Sigmoid colon (tissue), 4 donors: ENCODE measurements around the gene RHEX.
A peak's percentile ranks its signal among the peaks of the same experiment; 100 is the strongest.

Experiments
- CTCF ChIP-seq, 4 experiments: fragments of 450-650 bp in 3 of 4; fragments of 200-600 bp in 1 of 4; IDR thresholded peaks; one replicate each; pipeline ENCODE4 v1.5.1; 2016 to 2019; ENCODE audit warnings: antibody characterized with exemption in 4 of 4, mild to moderate bottlenecking in 3 of 4, moderate library complexity in 2 of 4
- POLR2A ChIP-seq, 2 donors: fragments of 450-650 bp; IDR thresholded peaks; one replicate each; pipeline ENCODE4 v1.6.1; 2016; ENCODE audit warnings: antibody characterized with exemption in 2 of 2, mild to moderate bottlenecking in 2 of 2, moderate library complexity in 2 of 2
- POLR2AphosphoS5 ChIP-seq, 4 donors: sonication (generic); formaldehyde crosslinking; IDR thresholded peaks; one replicate each; pipeline ENCODE4 v1.6.1; 2017; ENCODE audit warnings: antibody characterized with exemption in 4 of 4

GRCh38 chr1:206003854-206004800 lies 48.8 kb upstream of the RHEX start:
- peak in 1 of 4 experiments; percentile 11 for TF ChIP-seq CTCF (IDR thresholded peaks at IDR 0.05)
- no peak for TF ChIP-seq POLR2AphosphoS5 (IDR thresholded peaks at IDR 0.05)
- TF ChIP-seq POLR2A (IDR thresholded peaks at IDR 0.05), result no peak
